Epithelial cell of proximal tubule (primary cell): ENCODE data around the gene ZCCHC14. TPM values are rescaled to one million over a fixed set of nuclear protein-coding genes. Genes with fewer than 3 reads are reported as not detected.
A peak's percentile ranks its signal among the peaks of the same experiment; 100 is the strongest.

Experiments
- DNase-seq: peaks from one replicate; pipeline ENCODE4 v3.0.0-alpha.2; 2011; ENCODE audit warnings: low read depth
- H3K4me3 ChIP-seq: 2 replicates; pipeline ENCODE4 v1.5.1; 2011; ENCODE audit warnings: low read depth, mild to moderate bottlenecking, low read length
- CTCF ChIP-seq: conservative IDR thresholded peaks from 2 replicates; pipeline ENCODE4 v1.5.1; 2012; ENCODE audit warnings: low read depth, mild to moderate bottlenecking, low read length
- total RNA-seq: library from RNA; depleted of rRNA; stranded (reverse); fragments of >200 nt; gene quantifications from 2 replicates; pipeline ENCODE4 v1.2.3, GENCODE V29; 2015

The ZCCHC14 gene
- 9.9 and 11.8 TPM in 2 replicates for total RNA-seq

GRCh38 chr16:87492721-87493607 is at the start of gene ZCCHC14:
TSS of gene ZCCHC14 (minus strand) at chr16:87493024. CDS start at chr16:87492238, 786 bp downstream.
- H3K4me3 ChIP-seq: peak within 1 kb of the TSS; percentile 67
- peak; percentile 52 for DNase-seq
- TF ChIP-seq CTCF: no peak

- no peak overlapping the region for H3K4me3 ChIP-seq
- TF ChIP-seq CTCF: no peak
- DNase-seq: no peak
Observed at GRCh38 chr16:87541872-87542234, 49.0 kb upstream of the ZCCHC14 start.

- no peak overlapping the region for H3K4me3 ChIP-seq
- no peak for DNase-seq
- no peak for TF ChIP-seq CTCF
Observed at GRCh38 chr16:87541147-87541871, 48.5 kb upstream of the ZCCHC14 start.

- no peak for TF ChIP-seq CTCF
- no peak for DNase-seq
- H3K4me3 ChIP-seq: no peak overlapping the region
Observed at GRCh38 chr16:87540897-87541146, 48.0 kb upstream of the ZCCHC14 start.

GRCh38 chr16:87540072-87540896 is 47.5 kb upstream of the ZCCHC14 start:
- no peak overlapping the region for H3K4me3 ChIP-seq
- no peak for DNase-seq
- TF ChIP-seq CTCF: no peak

- no peak overlapping the region for H3K4me3 ChIP-seq
- no peak for TF ChIP-seq CTCF
- no peak for DNase-seq
Observed at GRCh38 chr16:87539113-87539512, 46.3 kb upstream of the ZCCHC14 start.
